H9 (cell line): Measurements from ENCODE around the gene RINL. TPM values are rescaled to one million over a fixed set of nuclear protein-coding genes. Genes with fewer than 3 reads are reported as not detected.
A peak's percentile ranks its signal among the peaks of the same experiment; 100 is the strongest.

Source experiments
- DNase-seq: peaks from one replicate; pipeline ENCODE4 v3.0.0-alpha.2; 2017
- H2AFZ ChIP-seq: one replicate; pipeline ENCODE4 v1.6.1; 2013; ENCODE audit warnings: mild to moderate bottlenecking, low read length, control low read depth, moderate library complexity
- H2AK5ac ChIP-seq: 2 replicates; pipeline ENCODE4 v1.6.1; 2013; ENCODE audit warnings: low read length, control low read depth, mixed read lengths; ENCODE audit not compliant: insufficient read length
- H2BK120ac ChIP-seq: one replicate; pipeline ENCODE4 v1.6.1; 2013; ENCODE audit warnings: low read depth, mild to moderate bottlenecking, low read length, control low read depth, inconsistent platforms; ENCODE audit not compliant: poor library complexity, severe bottlenecking
- H2BK12ac ChIP-seq: 2 replicates; pipeline ENCODE4 v1.6.1; 2013; ENCODE audit warnings: low read length, control low read depth, mixed read lengths, low read depth; ENCODE audit not compliant: insufficient read length
- H2BK15ac ChIP-seq: 2 replicates; pipeline ENCODE4 v1.6.1; 2013; ENCODE audit warnings: low read depth, low read length, control low read depth
- H2BK20ac ChIP-seq: one replicate; pipeline ENCODE4 v1.6.1; 2013; ENCODE audit warnings: low read depth, mild to moderate bottlenecking, low read length, control low read depth, inconsistent platforms; ENCODE audit not compliant: poor library complexity, severe bottlenecking
- H2BK5ac ChIP-seq: 2 replicates; pipeline ENCODE4 v1.6.1; 2013; ENCODE audit warnings: low read length, control low read depth, mixed read lengths; ENCODE audit not compliant: insufficient read length
- H3K14ac ChIP-seq: 2 replicates; pipeline ENCODE4 v1.6.1; 2013; ENCODE audit warnings: low read length, control low read depth; ENCODE audit not compliant: insufficient read depth
- H3K18ac ChIP-seq: 2 replicates; pipeline ENCODE4 v1.6.1; 2013; ENCODE audit warnings: low read depth, mild to moderate bottlenecking, mixed read lengths, low read length, control low read depth; ENCODE audit not compliant: insufficient read length
- H3K23ac ChIP-seq: 2 replicates; pipeline ENCODE4 v1.6.1; 2013; ENCODE audit warnings: low read length, control low read depth, mixed read lengths, low read depth; ENCODE audit not compliant: insufficient read length
- H3K23me2 ChIP-seq: 2 replicates; pipeline ENCODE4 v1.6.1; 2013; ENCODE audit warnings: low read depth, mild to moderate bottlenecking, mixed read lengths, low read length, control low read depth; ENCODE audit not compliant: insufficient read length, poor library complexity, severe bottlenecking
- H3K27ac ChIP-seq: 2 replicates; pipeline ENCODE4 v1.5.1; 2013; ENCODE audit warnings: low read length, control low read depth, mixed read lengths, low read depth; ENCODE audit not compliant: insufficient read length
- H3K27me3 ChIP-seq: 2 replicates; pipeline ENCODE4 v1.6.1; 2013; ENCODE audit warnings: low read length, control low read depth, inconsistent platforms; ENCODE audit not compliant: insufficient read depth
- H3K4ac ChIP-seq: 2 replicates; pipeline ENCODE4 v1.6.1; 2013; ENCODE audit warnings: low read depth, mild to moderate bottlenecking, control low read depth, inconsistent platforms, low read length, moderate library complexity
- H3K4me1 ChIP-seq: 2 replicates; pipeline ENCODE4 v1.6.1; 2013; ENCODE audit warnings: low read length, control low read depth, inconsistent platforms; ENCODE audit not compliant: insufficient read depth
- H3K4me2 ChIP-seq: 2 replicates; pipeline ENCODE4 v1.6.1; 2013; ENCODE audit warnings: low read length, control low read depth, mixed read lengths; ENCODE audit not compliant: insufficient read length, insufficient read depth
- H3K56ac ChIP-seq: 2 replicates; pipeline ENCODE4 v1.6.1; 2013; ENCODE audit warnings: low read depth, mild to moderate bottlenecking, mixed read lengths, low read length, control low read depth; ENCODE audit not compliant: insufficient read length
- H3K79me1 ChIP-seq: 2 replicates; pipeline ENCODE4 v1.6.1; 2013; ENCODE audit warnings: low read depth, mild to moderate bottlenecking, moderate library complexity, low read length, control low read depth, inconsistent platforms; ENCODE audit not compliant: insufficient read depth, poor library complexity, severe bottlenecking
- H3K79me2 ChIP-seq: 2 replicates; pipeline ENCODE4 v1.6.1; 2013; ENCODE audit warnings: low read length, control low read depth, inconsistent platforms; ENCODE audit not compliant: insufficient read depth
- H3K9ac ChIP-seq: 2 replicates; pipeline ENCODE4 v1.6.1; 2013; ENCODE audit warnings: low read length, control low read depth, mixed read lengths; ENCODE audit not compliant: insufficient read length; ENCODE audit errors: extremely low read depth
- H3K9me3 ChIP-seq: one replicate; pipeline ENCODE4 v1.6.1; 2013; ENCODE audit warnings: low read depth, low read length, inconsistent platforms; ENCODE audit not compliant: control insufficient read depth
- H3T11ph ChIP-seq: one replicate; pipeline ENCODE4 v1.6.1; 2013; ENCODE audit warnings: mild to moderate bottlenecking, low read length, control low read depth, inconsistent platforms
- H4K20me1 ChIP-seq: one replicate; pipeline ENCODE4 v1.6.1; 2013; ENCODE audit not compliant: control insufficient read depth, insufficient read length, insufficient read depth
- H4K5ac ChIP-seq: 2 replicates; pipeline ENCODE4 v1.6.1; 2013; ENCODE audit warnings: low read depth, mild to moderate bottlenecking, mixed read lengths, low read length, control low read depth; ENCODE audit not compliant: insufficient read length
- H4K8ac ChIP-seq: replicated peaks from 2 replicates; pipeline ENCODE4 v1.6.1; 2013; ENCODE audit warnings: low read length, control low read depth, mixed read lengths, low read depth; ENCODE audit not compliant: insufficient read length
- H4K91ac ChIP-seq: 2 replicates; pipeline ENCODE4 v1.6.1; 2013; ENCODE audit warnings: low read depth, mild to moderate bottlenecking, moderate library complexity, mixed read lengths, low read length, control low read depth; ENCODE audit not compliant: insufficient read length
- H3K27ac Mint-ChIP-seq, 3 experiments: 2 replicates in 2 of 3; 3 replicates in 1 of 3; pipeline ENCODE4 v1.8.0; 2020 to 2021; ENCODE audit warnings: mixed read lengths in 3 of 3, mild to moderate bottlenecking in 1 of 3, moderate library complexity in 1 of 3
- H3K27me3 Mint-ChIP-seq: 2 replicates; pipeline ENCODE4 v1.8.0; 2021; ENCODE audit warnings: low read depth, mild to moderate bottlenecking, moderate library complexity, mixed read lengths
- H3K36me3 Mint-ChIP-seq, 3 experiments: 2 replicates in 2 of 3; 3 replicates in 1 of 3; pipeline ENCODE4 v1.8.0; 2020 to 2021; ENCODE audit warnings: low read depth in 3 of 3, mixed read lengths in 3 of 3; ENCODE audit not compliant: insufficient read depth in 1 of 3
- H3K4me1 Mint-ChIP-seq, 2 experiments: 2 replicates each; pipeline ENCODE4 v1.8.0; 2020; ENCODE audit warnings: mixed read lengths in 2 of 2
- H3K4me3 Mint-ChIP-seq, 2 experiments: 2 replicates in 1 of 2; 3 replicates in 1 of 2; pipeline ENCODE4 v1.8.0; 2020 to 2021; ENCODE audit warnings: mild to moderate bottlenecking in 2 of 2, mixed read lengths in 2 of 2, moderate library complexity in 1 of 2
- H3K9me3 Mint-ChIP-seq, 2 experiments: 2 replicates in 1 of 2; 3 replicates in 1 of 2; pipeline ENCODE4 v1.8.0; 2020; ENCODE audit warnings: mild to moderate bottlenecking in 2 of 2, mixed read lengths in 2 of 2, moderate library complexity in 1 of 2
- WGBS: extraction: QIAGEN DNeasy Blood & Tissue Kit; methylation state at CpG from one replicate; pipeline ENCODE4 v1.1.7; 2013; ENCODE audit warnings: missing lambda C conversion rate, low lambda C conversion rate, mixed read lengths; ENCODE audit not compliant: insufficient read length; ENCODE audit errors: extremely low coverage; 5-methylcytosine and 5-hydroxymethylcytosine counted together
- total RNA-seq: library from RNA; stranded (reverse); gene quantifications from 2 replicates; pipeline ENCODE4 v1.2.1, GENCODE V29; 2021
- TF ChIP-seq, protein P1 (sequence below): fragments of 200-600 bp; sonication (generic); conservative IDR thresholded peaks from 3 replicates; pipeline ENCODE4 v1.8.0; 2021; ENCODE audit warnings: antibody characterized with exemption, mild to moderate bottlenecking

The RINL gene
- total RNA-seq, 1 experiment from 2014 or later = 6.4 TPM

GRCh38 chr19:38838986-38839761 is 38.9 kb downstream of the RINL start:
- Histone ChIP-seq H3K18ac (no peak overlapping the region), H4K91ac (no peak overlapping the region), H3K9me3 (no peaks in the 10 kb centered on the region), H3K4me1 (no peaks in the 10 kb centered on the region), H3T11ph (no peak overlapping the region), H2AFZ (no peak overlapping the region), H3K14ac (no peak overlapping the region), H3K56ac (no peak overlapping the region), H4K20me1 (no peaks in the 10 kb centered on the region), H2BK5ac (no peak overlapping the region), H2BK120ac (no peak overlapping the region), H3K27me3 (no peaks in the 10 kb centered on the region), H3K4me2 (no peak overlapping the region), H3K23me2 (no peaks in the 10 kb centered on the region), H3K9ac (no peak overlapping the region), H3K23ac (no peak overlapping the region), H3K27ac (no peak overlapping the region), H4K5ac (no peak overlapping the region), H2AK5ac (no peak overlapping the region), H2BK20ac (no peak overlapping the region), H3K79me1 (no peaks in the 10 kb centered on the region), H3K4ac (no peak overlapping the region), H2BK12ac (no peak overlapping the region), H3K79me2 (no peaks in the 10 kb centered on the region), H2BK15ac (no peak overlapping the region), H4K8ac (no peak overlapping the region)
- H3K4me1 Mint-ChIP-seq = peaks cover under 1% of the 10 kb centered on the region in 2 experiments; a peak in 1 of 4 replicates
- H3K27me3 Mint-ChIP-seq = no peaks in the 10 kb centered on the region
- TF ChIP-seq, protein P1, sequence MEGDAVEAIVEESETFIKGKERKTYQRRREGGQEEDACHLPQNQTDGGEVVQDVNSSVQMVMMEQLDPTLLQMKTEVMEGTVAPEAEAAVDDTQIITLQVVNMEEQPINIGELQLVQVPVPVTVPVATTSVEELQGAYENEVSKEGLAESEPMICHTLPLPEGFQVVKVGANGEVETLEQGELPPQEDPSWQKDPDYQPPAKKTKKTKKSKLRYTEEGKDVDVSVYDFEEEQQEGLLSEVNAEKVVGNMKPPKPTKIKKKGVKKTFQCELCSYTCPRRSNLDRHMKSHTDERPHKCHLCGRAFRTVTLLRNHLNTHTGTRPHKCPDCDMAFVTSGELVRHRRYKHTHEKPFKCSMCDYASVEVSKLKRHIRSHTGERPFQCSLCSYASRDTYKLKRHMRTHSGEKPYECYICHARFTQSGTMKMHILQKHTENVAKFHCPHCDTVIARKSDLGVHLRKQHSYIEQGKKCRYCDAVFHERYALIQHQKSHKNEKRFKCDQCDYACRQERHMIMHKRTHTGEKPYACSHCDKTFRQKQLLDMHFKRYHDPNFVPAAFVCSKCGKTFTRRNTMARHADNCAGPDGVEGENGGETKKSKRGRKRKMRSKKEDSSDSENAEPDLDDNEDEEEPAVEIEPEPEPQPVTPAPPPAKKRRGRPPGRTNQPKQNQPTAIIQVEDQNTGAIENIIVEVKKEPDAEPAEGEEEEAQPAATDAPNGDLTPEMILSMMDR = no peak
- peaks cover 78 to 96% (median 83%) of the 10 kb centered on the region in 3 experiments for H3K36me3 Mint-ChIP-seq
- H3K4me3 Mint-ChIP-seq = no peak overlapping the region
- H3K27ac Mint-ChIP-seq = peak overlapping the region; percentile 36 to 88 (median 57); a peak in 4 of 7 replicates
- WGBS = no CpG with 5 or more reads among the region's 12 CpGs
- no peaks in the 10 kb centered on the region; a peak in 1 of 5 replicates for H3K9me3 Mint-ChIP-seq
- DNase-seq = no peak
